K562 (cell line): Measurements from ENCODE around the gene RERE. TPM values are rescaled to one million over a fixed set of nuclear protein-coding genes. Genes with fewer than 3 reads are reported as not detected.

Experiments
- ATAC-seq: fragments of 200-7000 bp; cut with Tn5 transposase; 3 replicates; pipeline ENCODE4 v1.9.1; 2020; ENCODE audit warnings: moderate library complexity
- BruUV-seq: library from RNA; stranded (reverse); fragments of 400-500 nt; replicated peaks from 2 replicates; lab custom pipeline; 2021; lab: Mats Ljungman, UMichigan
- CTCF ChIA-PET: fragments of 300-600 bp; formaldehyde crosslinking; extraction: SDS; loops from one replicate; lab custom pipeline; 2021; ENCODE audit warnings: low intra/inter-chr PET ratio; lab: Yijun Ruan, JAX
- POLR2A ChIA-PET: fragments of 300-600, 350-650 bp; sonication (Branson Sonifier 250); formaldehyde crosslinking; extraction: SDS; loops from one replicate; lab custom pipeline; 2021; ENCODE audit warnings: antibody characterized with exemption, inconsistent platforms; lab: Yijun Ruan, JAX
- DNase-seq, 4 experiments: peaks; one replicate each; pipeline versions ENCODE4 v3.0.0 to v3.0.0-alpha.2; 2011 to 2018; ENCODE audit warnings: low spot score in 3 of 4, mixed read lengths in 3 of 4; ENCODE audit errors: extremely low read depth in 1 of 4
- FAIRE-seq: peaks from 2 replicates; lab custom pipeline; 2011; peaks lifted over from hg19 to GRCh38; lab: Jason Lieb, UNC
- H2AFZ ChIP-seq: 2 replicates; pipeline ENCODE4 v1.6.0; 2011; ENCODE audit warnings: low read depth, low read length, control low read depth, inconsistent platforms
- H3K27ac ChIP-seq: fragments of 200-600 bp; 3 replicates; pipeline ENCODE4 v1.8.0; 2011; ENCODE audit warnings: low read depth, mild to moderate bottlenecking, control low read depth, inconsistent platforms, low read length, moderate library complexity, mixed read lengths; ENCODE audit errors: extremely low read depth
- H3K27me3 ChIP-seq, 2 experiments: fragments of 300-600 bp in 1 of 2; 2 replicates in 1 of 2; 3 replicates in 1 of 2; pipeline versions ENCODE4 v1.6.0 to v1.8.0; 2011; ENCODE audit warnings: inconsistent platforms in 2 of 2, low read length in 2 of 2, mild to moderate bottlenecking in 1 of 2, mixed read lengths in 1 of 2, moderate library complexity in 1 of 2; ENCODE audit not compliant: control insufficient read depth in 2 of 2, insufficient read depth in 2 of 2
- H3K36me3 ChIP-seq: fragments of 300-600 bp; 3 replicates; pipeline ENCODE4 v1.8.0; 2011; ENCODE audit warnings: mild to moderate bottlenecking, low read length, inconsistent platforms; ENCODE audit not compliant: control insufficient read depth, insufficient read depth
- H3K4me1 ChIP-seq, 2 experiments: fragments of 200-600 bp in 1 of 2; replicated peaks in 1 of 2; 2 replicates in 1 of 2; 3 replicates in 1 of 2; pipeline versions ENCODE4 v1.5.1 to v1.8.0; 2011; ENCODE audit warnings: inconsistent platforms in 2 of 2, low read length in 2 of 2, mild to moderate bottlenecking in 1 of 2, mixed read lengths in 1 of 2, moderate library complexity in 1 of 2; ENCODE audit not compliant: control insufficient read depth in 2 of 2, insufficient read depth in 2 of 2
- H3K4me2 ChIP-seq: 2 replicates; pipeline ENCODE4 v1.6.1; 2011; ENCODE audit warnings: low read length, control low read depth, inconsistent platforms, mixed read lengths; ENCODE audit not compliant: insufficient read depth
- H3K4me3 ChIP-seq: fragments of 200-600 bp; sonication (generic), shearing (Covaris generic); 2 replicates; pipeline ENCODE4 v1.5.1; 2016; ENCODE audit warnings: control low read depth, inconsistent platforms
- H3K79me2 ChIP-seq: fragments of 200-600 bp; 3 replicates; pipeline ENCODE4 v1.8.0; 2011; ENCODE audit warnings: low read length, inconsistent platforms; ENCODE audit not compliant: control insufficient read depth, insufficient read depth
- H3K9ac ChIP-seq, 2 experiments: 2 replicates each; pipeline versions ENCODE4 v1.6.0 to v1.6.1; 2011; ENCODE audit warnings: low read depth in 2 of 2, low read length in 2 of 2, control low read depth in 1 of 2, inconsistent platforms in 1 of 2, mild to moderate bottlenecking in 1 of 2, mixed read lengths in 1 of 2; ENCODE audit not compliant: insufficient read depth in 1 of 2
- H3K9me1 ChIP-seq: one replicate; pipeline ENCODE4 v1.6.0; 2011; ENCODE audit warnings: inconsistent platforms, mild to moderate bottlenecking, low read length, moderate library complexity; ENCODE audit not compliant: control insufficient read depth, insufficient read depth
- H3K9me3 ChIP-seq: replicated peaks from 2 replicates; pipeline ENCODE4 v1.5.1; 2011; ENCODE audit warnings: low read depth, low read length, inconsistent platforms; ENCODE audit not compliant: control insufficient read depth, insufficient read depth
- H4K20me1 ChIP-seq: replicated peaks from 2 replicates; pipeline ENCODE4 v1.6.1; 2011; ENCODE audit warnings: low read length, inconsistent platforms, mixed read lengths; ENCODE audit not compliant: control insufficient read depth, insufficient read depth
- CBX3 ChIP-seq, 2 experiments: IDR thresholded peaks; 1 replicate in 1 of 2; 2 replicates in 1 of 2; pipeline ENCODE4 v1.6.1; 2012; ENCODE audit warnings: inconsistent platforms in 2 of 2, low read length in 2 of 2, borderline replicate concordance in 1 of 2, control low read depth in 1 of 2
- CHCHD3 ChIP-seq: fragments of 250-450 bp; sonication (Bioruptor Pico); IDR thresholded peaks from 2 replicates; pipeline ENCODE4 v2.1.2; 2022; ENCODE audit warnings: mild to moderate bottlenecking
- CREB3 ChIP-seq: fragments of 450-650 bp; conservative IDR thresholded peaks from 2 replicates; pipeline ENCODE4 v1.6.1; 2016; ENCODE audit warnings: missing genetic modification characterization, low read depth, mild to moderate bottlenecking, missing compliant biosample characterization, moderate library complexity
- FIP1L1 ChIP-seq: fragments of 200-400 bp; formaldehyde crosslinking; IDR thresholded peaks from 2 replicates; pipeline ENCODE4 v1.6.1; 2018; ENCODE audit warnings: mild to moderate bottlenecking, low read depth, low read length; ENCODE audit not compliant: poor library complexity, severe bottlenecking
- PHB ChIP-seq: fragments of 250-450 bp; sonication (Bioruptor Pico); IDR thresholded peaks from 2 replicates; pipeline ENCODE4 v1.5.0; 2021
- PHF21A ChIP-seq: fragments of 450-650 bp; IDR thresholded peaks from 2 replicates; pipeline ENCODE4 v1.6.1; 2017; ENCODE audit warnings: low read depth, borderline replicate concordance
- POLR2G ChIP-seq: fragments of 200-400 bp; formaldehyde crosslinking; IDR thresholded peaks from 2 replicates; pipeline ENCODE4 v1.6.1; 2017; ENCODE audit warnings: low read depth, mild to moderate bottlenecking, antibody characterized with exemption, low read length, moderate library complexity
- PRMT5 ChIP-seq: sonication (generic); formaldehyde crosslinking; IDR thresholded peaks from 2 replicates; pipeline ENCODE4 v1.5.0; 2020; ENCODE audit warnings: missing genetic modification reagents
- REST ChIP-seq, 2 experiments: fragments of 450-650 bp; formaldehyde crosslinking in 1 of 2; IDR thresholded peaks; 2 replicates each; pipeline versions ENCODE4 v1.4.0 to v1.6.1; 2014 to 2020; ENCODE audit warnings: mild to moderate bottlenecking in 2 of 2, borderline replicate concordance in 1 of 2, low read depth in 1 of 2
- WGBS: fragments of 100-300 bp; shearing (Covaris generic); methylation state at CpG from one replicate; pipeline ENCODE4 v1.1.6; 2016; ENCODE audit warnings: low coverage, mixed read lengths; ENCODE audit not compliant: insufficient coverage; ENCODE audit errors: missing lambda C conversion rate; 5-methylcytosine and 5-hydroxymethylcytosine counted together
- in situ Hi-C: fragments of 300-500 bp; cut with MboI; formaldehyde crosslinking; loops from 4 replicates; pipeline ENCODE4 v1.15.0; 2018; ENCODE audit warnings: inconsistent platforms, mixed read lengths
- intact Hi-C: fragments of 100-400 bp; cut with micrococcal nuclease; formaldehyde crosslinking; loops from 2 replicates; pipeline ENCODE4 v1.14.2; 2022
- polyA plus RNA-seq, 8 experiments: library from polyadenylated mRNA; depleted of rRNA in 4 of 8; stranded (reverse) in 5 of 8; unstranded in 3 of 8; fragments of >200 nt; fragmentation: Nextera tagmentation in 2 of 8; fragmentation: Illumina TruSeq in 1 of 8; extraction: Ambion mirVana in 2 of 8; extraction: Trizol in 1 of 8; gene quantifications; 2 replicates each; pipeline versions ENCODE4 v1.2.1 to v1.2.3, GENCODE V29; 2011 to 2014; ENCODE audit warnings: inconsistent platforms in 1 of 8, missing spikeins in 1 of 8
- total RNA-seq, 7 experiments: library from RNA; depleted of rRNA in 6 of 7; stranded (reverse); fragments of >200 nt in 6 of 7; fragmentation: Illumina TruSeq in 2 of 7; extraction: Trizol in 2 of 7; gene quantifications; 2 replicates each; pipeline versions ENCODE4 v1.2.1 to v1.2.3, GENCODE V29; 2011 to 2021; ENCODE audit warnings: low replicate concordance in 1 of 7

The RERE gene
- total and polyA plus RNA-seq, 9 of the 15 experiments (the other 6 are each of a cell fraction or from before 2014, with no cell fraction given) = 3.0 to 51.5 (median 13.4) TPM

- Histone ChIP-seq H3K9ac (0 out of 4 replicates have a peak overlapping the region, but pooled peaks of 1 of the 2 experiments have one; percentile 45), H2AFZ (no peak overlapping the region), H3K27me3 (peaks cover 16 to 39% of the 10 kb centered on the region in 2 experiments), H4K20me1 (peaks cover 34% of the 10 kb centered on the region), H3K9me1 (peaks cover 3% of the 10 kb centered on the region), H3K27ac (no peak overlapping the region), H3K4me1 (peaks cover 0 to 24% of the 10 kb centered on the region in 2 experiments; a peak in 2 of 5 replicates), H3K4me2 (no peak overlapping the region), H3K4me3 (no peak overlapping the region), H3K9me3 (no peaks in the 10 kb centered on the region), H3K36me3 (peaks cover 12% of the 10 kb centered on the region), H3K79me2 (no peaks in the 10 kb centered on the region)
- 13% methylated on average over 14 of the region's 14 CpGs for WGBS
- no peak for FAIRE-seq
- no TSS peak for BruUV-seq
- TF ChIP-seq CHCHD3 (CRISPR knock-in tag) = no peak
- TF ChIP-seq POLR2G = peak; percentile 38; the same call in 1 of the 2 replicates
- TF ChIP-seq PHB (CRISPR knock-in tag) = no peak
- TF ChIP-seq CBX3 (IDR thresholded peaks at IDR 0.05; ENCODE audit: borderline replicate concordance in 1 of 2, low read length in 2 of 2) = no peak
- no peak for TF ChIP-seq CREB3
- no peak for TF ChIP-seq PHF21A
- 0 out of 2 replicates have a peak, but pooled peaks have one; percentile 5 for TF ChIP-seq REST (IDR thresholded peaks at IDR 0.05; ENCODE audit: borderline replicate concordance)
- no peak for TF ChIP-seq REST (CRISPR knock-in tag; IDR thresholded peaks at IDR 0.05; ENCODE audit: low read depth)
- TF ChIP-seq PRMT5 (CRISPR knock-in tag) = no peak
- no peak for TF ChIP-seq FIP1L1
- intact Hi-C loops = loop anchor here (1.0 to 5.0 kb wide), 4 partner anchors 319 to 683 kb away; no protein-coding TSS in a partner anchor
- ChIA-PET POLR2A (interaction anchor here (0.5 to 0.6 kb wide), 3 partner anchors 36 to 312 kb away, joined by 3 to 4 read pairs (median 3); no protein-coding TSS in a partner anchor), CTCF (interaction anchor here (0.6 to 5.0 kb wide), 7 partner anchors 36 to 1223 kb away, joined by 3 to 35 read pairs (median 4); no protein-coding TSS in a partner anchor)
- no peak for ATAC-seq
- in situ Hi-C loops = no loop called here
- DNase-seq = no peak
Measured at GRCh38 chr1:8349961-8350360, 467.5 kb downstream of the RERE start.
